B cell (primary cell): ENCODE data around the gene VAV2. TPM values are rescaled to one million over a fixed set of nuclear protein-coding genes. Genes with fewer than 3 reads are reported as not detected.

Experiments used
- ATAC-seq: fragments of 200-7000 bp; cut with Tn5 transposase; one replicate; pipeline ENCODE4 v1.10.0; 2021; ENCODE audit warnings: low read depth, mild to moderate bottlenecking, moderate number of reproducible peaks, moderate library complexity
- CTCF ChIA-PET: fragments of 350-600 bp; sonication (Branson Sonifier 250); formaldehyde crosslinking; loops from one replicate; lab custom pipeline; 2021; ENCODE audit warnings: antibody characterized with exemption, inconsistent platforms; lab: Charles Lee
- POLR2A ChIA-PET: fragments of 350-600 bp; sonication (Branson Sonifier 250); formaldehyde crosslinking; loops from one replicate; lab custom pipeline; 2021; ENCODE audit warnings: antibody characterized with exemption; lab: Charles Lee
- DNase-seq: peaks from one replicate; pipeline ENCODE4 v3.0.0; 2013
- H2AFZ ChIP-seq: 2 replicates; pipeline ENCODE4 v1.6.1; 2012; ENCODE audit warnings: mild to moderate bottlenecking, low read depth, low read length; ENCODE audit not compliant: insufficient read depth, poor library complexity, severe bottlenecking
- H3K27ac ChIP-seq, 2 donors: 1 replicate in 1 of 2; 2 replicates in 1 of 2; pipeline ENCODE4 v1.5.1; 2012 to 2013; ENCODE audit warnings: low read length in 2 of 2, mild to moderate bottlenecking in 2 of 2, moderate library complexity in 1 of 2
- H3K27me3 ChIP-seq, 4 experiments: fragments of 200-600 bp in 1 of 4; sonication (generic) in 1 of 4; replicated peaks in 1 of 4; 1 replicate in 2 of 4; 2 replicates in 2 of 4; pipeline versions ENCODE4 v1.6.1 to v1.7.0; 2013 to 2016; ENCODE audit warnings: low read length in 3 of 4, mild to moderate bottlenecking in 2 of 4, mixed read lengths in 1 of 4, moderate library complexity in 1 of 4; ENCODE audit not compliant: insufficient read depth in 4 of 4, control insufficient read depth in 3 of 4; ENCODE audit errors: control extremely low read depth in 1 of 4
- H3K36me3 ChIP-seq, 2 experiments: replicated peaks in 1 of 2; 1 replicate in 1 of 2; 2 replicates in 1 of 2; pipeline versions ENCODE4 v1.6.1 to v1.7.1; 2013; ENCODE audit warnings: low read length in 1 of 2; ENCODE audit not compliant: insufficient read depth in 2 of 2, control insufficient read depth in 1 of 2; ENCODE audit errors: control extremely low read depth in 1 of 2, extremely low read depth in 1 of 2
- H3K4me1 ChIP-seq, 2 donors: fragments of 200-600 bp in 1 of 2; sonication (generic) in 1 of 2; 1 replicate in 1 of 2; 2 replicates in 1 of 2; pipeline versions ENCODE4 v1.5.1 to v1.6.1; 2013 to 2017; ENCODE audit warnings: low read length in 2 of 2; ENCODE audit not compliant: control insufficient read depth in 2 of 2, insufficient read depth in 2 of 2
- H3K4me2 ChIP-seq: replicated peaks from 2 replicates; pipeline ENCODE3; 2012; ENCODE audit warnings: mild to moderate bottlenecking, low read depth, low read length; ENCODE audit not compliant: poor library complexity, severe bottlenecking
- H3K4me3 ChIP-seq, 5 experiments: fragments of 200-600 bp in 1 of 5; sonication (generic) in 1 of 5; 1 replicate in 3 of 5; 2 replicates in 2 of 5; pipeline versions ENCODE4 v1.5.1 to v1.7.0; 2011 to 2016; ENCODE audit warnings: low read length in 4 of 5, mild to moderate bottlenecking in 4 of 5, low read depth in 2 of 5, control low read depth in 1 of 5, moderate library complexity in 1 of 5; ENCODE audit not compliant: insufficient read depth in 1 of 5; ENCODE audit errors: control extremely low read depth in 1 of 5, extremely low read depth in 1 of 5
- H3K79me2 ChIP-seq: fragments of 200-600 bp; sonication (generic); one replicate; pipeline ENCODE4 v1.6.0; 2016; ENCODE audit warnings: low read length; ENCODE audit not compliant: control insufficient read depth, insufficient read depth
- H3K9ac ChIP-seq: fragments of 200-600 bp; sonication (generic); 2 replicates; pipeline ENCODE4 v1.6.1; 2017; ENCODE audit warnings: mild to moderate bottlenecking, low read length, moderate library complexity
- H3K9me3 ChIP-seq, 3 donors: one replicate each; pipeline versions ENCODE4 v1.6.1 to v1.7.1; 2013; ENCODE audit warnings: low read length in 2 of 3; ENCODE audit not compliant: control insufficient read depth in 2 of 3, insufficient read depth in 1 of 3; ENCODE audit errors: control extremely low read depth in 1 of 3
- H4K20me1 ChIP-seq: 2 replicates; pipeline ENCODE4 v1.6.0; 2012; ENCODE audit warnings: mild to moderate bottlenecking, low read length; ENCODE audit not compliant: insufficient read depth, control insufficient read depth, poor library complexity, severe bottlenecking
- H3K27ac Mint-ChIP-seq: one replicate; pipeline ENCODE4 v1.8.0; 2021; ENCODE audit warnings: mixed read lengths
- H3K27me3 Mint-ChIP-seq: one replicate; pipeline ENCODE4 v1.8.0; 2021; ENCODE audit warnings: mixed read lengths
- H3K4me1 Mint-ChIP-seq: one replicate; pipeline ENCODE4 v1.8.0; 2021; ENCODE audit warnings: mixed read lengths
- H3K4me3 Mint-ChIP-seq: one replicate; pipeline ENCODE4 v1.8.0; 2021; ENCODE audit warnings: mixed read lengths
- H3K9me3 Mint-ChIP-seq: one replicate; pipeline ENCODE4 v1.8.0; 2022; ENCODE audit warnings: mixed read lengths; ENCODE audit not compliant: insufficient read depth
- EZH2 ChIP-seq: IDR thresholded peaks from 2 replicates; pipeline ENCODE4 v1.6.1; 2012; ENCODE audit warnings: borderline replicate concordance, low read depth, mild to moderate bottlenecking, moderate library complexity, low read length; ENCODE audit not compliant: insufficient read depth, poor library complexity, severe bottlenecking
- WGBS: methylation state at CpG from one replicate; pipeline ENCODE4 v1.1.5; 2013; ENCODE audit warnings: missing lambda C conversion rate; ENCODE audit not compliant: insufficient coverage; 5-methylcytosine and 5-hydroxymethylcytosine counted together
- intact Hi-C: fragments of 100-400 bp; cut with micrococcal nuclease; formaldehyde crosslinking; loops from one replicate; pipeline ENCODE4 v1.10.0; 2022
- polyA plus RNA-seq: library from polyadenylated mRNA; depleted of rRNA; stranded (reverse); fragments of >200 nt; gene quantifications from 2 replicates; pipeline ENCODE4 v1.2.3, GENCODE V29; 2012
- total RNA-seq, 2 donors: library from RNA; stranded (reverse); fragments of 120-200 nt in 1 of 2; gene quantifications; 1 replicate in 1 of 2; 2 replicates in 1 of 2; pipeline versions ENCODE4 v1.2.3 to v1.2.4, GENCODE V29; 2013 to 2022
- TF ChIP-seq, protein P1 (sequence below): fragments of 200-600 bp; IDR thresholded peaks from one replicate; pipeline ENCODE4 v1.8.0; 2022; ENCODE audit warnings: antibody characterized with exemption, mild to moderate bottlenecking

Gene VAV2
- total and polyA plus RNA-seq, 2 donors (not counting 1 experiment from before 2014, with no cell fraction given), result 34.4 to 128 TPM

DNA sequence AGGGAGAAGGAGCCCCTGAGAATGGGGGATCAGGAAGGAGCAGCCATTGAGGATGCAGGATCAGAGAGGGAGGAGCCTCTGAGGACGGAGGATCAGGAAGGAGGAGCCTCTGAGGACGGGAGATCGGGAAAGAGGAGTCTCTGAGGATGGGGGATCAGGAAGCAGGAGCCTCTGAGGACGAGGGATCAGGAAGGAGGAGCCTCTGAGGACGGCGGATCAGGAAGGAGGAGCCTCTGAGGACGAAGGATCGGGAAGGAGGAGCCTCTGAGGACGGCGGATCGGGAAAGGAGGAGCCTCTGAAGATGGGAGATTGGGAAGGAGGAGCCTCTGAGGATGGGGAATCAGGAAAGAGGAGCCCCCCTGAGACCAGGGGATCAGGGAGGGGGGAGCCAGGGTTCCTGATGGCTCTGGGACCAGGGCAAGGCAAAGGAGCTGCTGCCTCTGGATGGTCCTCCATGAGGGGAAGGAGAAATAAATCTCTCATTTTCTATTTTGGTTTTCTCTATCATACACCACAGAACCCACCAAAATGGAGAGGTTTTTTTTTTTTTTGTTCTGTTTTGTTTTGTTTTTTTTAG is 231.3 kb downstream of the VAV2 start:
- intact Hi-C loops, result no loop called here
- no peak for TF ChIP-seq EZH2
- TF ChIP-seq, protein P1, sequence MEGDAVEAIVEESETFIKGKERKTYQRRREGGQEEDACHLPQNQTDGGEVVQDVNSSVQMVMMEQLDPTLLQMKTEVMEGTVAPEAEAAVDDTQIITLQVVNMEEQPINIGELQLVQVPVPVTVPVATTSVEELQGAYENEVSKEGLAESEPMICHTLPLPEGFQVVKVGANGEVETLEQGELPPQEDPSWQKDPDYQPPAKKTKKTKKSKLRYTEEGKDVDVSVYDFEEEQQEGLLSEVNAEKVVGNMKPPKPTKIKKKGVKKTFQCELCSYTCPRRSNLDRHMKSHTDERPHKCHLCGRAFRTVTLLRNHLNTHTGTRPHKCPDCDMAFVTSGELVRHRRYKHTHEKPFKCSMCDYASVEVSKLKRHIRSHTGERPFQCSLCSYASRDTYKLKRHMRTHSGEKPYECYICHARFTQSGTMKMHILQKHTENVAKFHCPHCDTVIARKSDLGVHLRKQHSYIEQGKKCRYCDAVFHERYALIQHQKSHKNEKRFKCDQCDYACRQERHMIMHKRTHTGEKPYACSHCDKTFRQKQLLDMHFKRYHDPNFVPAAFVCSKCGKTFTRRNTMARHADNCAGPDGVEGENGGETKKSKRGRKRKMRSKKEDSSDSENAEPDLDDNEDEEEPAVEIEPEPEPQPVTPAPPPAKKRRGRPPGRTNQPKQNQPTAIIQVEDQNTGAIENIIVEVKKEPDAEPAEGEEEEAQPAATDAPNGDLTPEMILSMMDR, result no peak
- no peak overlapping the region for H3K4me2 ChIP-seq
- no peaks in the 10 kb centered on the region for H3K27me3 Mint-ChIP-seq
- no peaks in the 10 kb centered on the region for H3K9me3 ChIP-seq
- ChIA-PET POLR2A (no interaction called here), CTCF (no interaction called here)
- H4K20me1 ChIP-seq, result peaks cover 6% of the 10 kb centered on the region
- H3K4me1 ChIP-seq, result no peaks in the 10 kb centered on the region
- H3K27me3 ChIP-seq, result no peaks in the 10 kb centered on the region
- no peak overlapping the region for H2AFZ ChIP-seq
- no CpG with 5 or more reads among the region's 11 CpGs for WGBS
- no peak overlapping the region for H3K4me3 ChIP-seq
- no peak overlapping the region for H3K27ac ChIP-seq
- H3K36me3 ChIP-seq, result peaks cover 2 to 47% of the 10 kb centered on the region in 2 experiments
- H3K9ac ChIP-seq, result no peak overlapping the region
- no peak for ATAC-seq
- no peak for DNase-seq
- no peaks in the 10 kb centered on the region for H3K79me2 ChIP-seq
- H3K4me1 Mint-ChIP-seq, result no peaks in the 10 kb centered on the region
- no peak overlapping the region for H3K4me3 Mint-ChIP-seq
- no peaks in the 10 kb centered on the region for H3K9me3 Mint-ChIP-seq
- no peak overlapping the region for H3K27ac Mint-ChIP-seq

DNA sequence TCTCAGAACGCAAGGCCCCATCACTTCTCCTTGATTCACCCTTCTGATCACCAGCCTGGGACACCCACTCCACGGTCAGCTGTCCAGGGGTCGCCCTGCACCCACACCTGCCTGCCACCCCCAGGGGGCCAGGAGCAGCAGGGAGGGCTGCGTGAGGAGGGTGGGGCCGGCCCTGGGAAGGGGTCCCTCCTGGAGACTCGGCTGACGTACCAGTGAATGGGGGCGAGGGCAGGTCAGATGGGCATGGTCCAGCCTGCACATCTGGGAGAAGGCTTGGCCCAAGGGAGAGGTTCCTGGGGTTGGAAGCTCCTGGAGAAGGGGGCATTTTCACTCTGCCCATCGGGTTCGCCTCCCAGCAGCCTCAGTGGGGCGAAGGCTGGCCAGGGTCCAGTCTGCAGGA is 232.2 kb downstream of the VAV2 start:
- H3K4me1 ChIP-seq, result no peaks in the 10 kb centered on the region
- no peak overlapping the region for H3K4me2 ChIP-seq
- H2AFZ ChIP-seq, result no peak overlapping the region
- H3K36me3 ChIP-seq, result peaks cover 0 to 39% of the 10 kb centered on the region in 2 experiments
- H3K9me3 ChIP-seq, result no peaks in the 10 kb centered on the region
- H3K9ac ChIP-seq, result no peak overlapping the region
- no peaks in the 10 kb centered on the region for H3K27me3 ChIP-seq
- H4K20me1 ChIP-seq, result peaks cover under 1% of the 10 kb centered on the region
- H3K9me3 Mint-ChIP-seq, result no peaks in the 10 kb centered on the region
- CTCF ChIA-PET, result no interaction called here
- H3K79me2 ChIP-seq, result no peaks in the 10 kb centered on the region
- intact Hi-C loops, result no loop called here
- H3K27me3 Mint-ChIP-seq, result no peaks in the 10 kb centered on the region
- DNase-seq, result no peak
- TF ChIP-seq, protein P1, result no peak
- no peak for TF ChIP-seq EZH2
- POLR2A ChIA-PET, result no interaction called here
- ATAC-seq, result no peak
- no peak overlapping the region for H3K4me3 Mint-ChIP-seq
- no peak overlapping the region for H3K27ac ChIP-seq
- H3K4me1 Mint-ChIP-seq, result peaks cover 2% of the 10 kb centered on the region
- no peak overlapping the region for H3K4me3 ChIP-seq
- no CpG with 5 or more reads among the region's 11 CpGs for WGBS
- H3K27ac Mint-ChIP-seq, result no peak overlapping the region
